ENCODE data around the gene APBA2.

DNA sequence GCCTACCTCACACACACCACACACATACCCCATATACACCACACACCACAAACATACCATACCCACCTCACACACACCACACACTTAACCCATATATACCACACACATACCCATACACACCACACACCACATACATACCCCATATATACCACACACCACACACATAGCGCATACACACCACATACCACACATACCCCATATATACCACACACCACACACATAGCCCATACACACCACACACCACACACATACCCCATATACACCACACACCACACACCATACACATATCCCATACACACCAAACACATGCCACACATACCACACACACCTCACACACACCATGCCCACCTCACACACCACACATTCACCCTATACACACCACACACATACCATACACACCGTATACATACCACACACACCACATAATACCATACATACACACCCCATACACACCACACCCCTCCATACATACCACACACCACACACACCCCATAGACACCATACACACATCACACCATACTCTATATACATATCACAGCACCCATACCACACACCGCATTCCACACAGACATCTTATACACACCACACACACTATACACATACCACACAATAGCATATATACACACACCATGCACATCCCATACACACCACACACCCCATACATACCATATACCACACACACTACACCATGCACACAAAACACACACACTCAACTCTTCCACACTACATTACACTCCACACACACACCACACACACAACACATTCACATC, 29.5 kb downstream of the APBA2 start:
- TF ChIP-seq, protein P1, sequence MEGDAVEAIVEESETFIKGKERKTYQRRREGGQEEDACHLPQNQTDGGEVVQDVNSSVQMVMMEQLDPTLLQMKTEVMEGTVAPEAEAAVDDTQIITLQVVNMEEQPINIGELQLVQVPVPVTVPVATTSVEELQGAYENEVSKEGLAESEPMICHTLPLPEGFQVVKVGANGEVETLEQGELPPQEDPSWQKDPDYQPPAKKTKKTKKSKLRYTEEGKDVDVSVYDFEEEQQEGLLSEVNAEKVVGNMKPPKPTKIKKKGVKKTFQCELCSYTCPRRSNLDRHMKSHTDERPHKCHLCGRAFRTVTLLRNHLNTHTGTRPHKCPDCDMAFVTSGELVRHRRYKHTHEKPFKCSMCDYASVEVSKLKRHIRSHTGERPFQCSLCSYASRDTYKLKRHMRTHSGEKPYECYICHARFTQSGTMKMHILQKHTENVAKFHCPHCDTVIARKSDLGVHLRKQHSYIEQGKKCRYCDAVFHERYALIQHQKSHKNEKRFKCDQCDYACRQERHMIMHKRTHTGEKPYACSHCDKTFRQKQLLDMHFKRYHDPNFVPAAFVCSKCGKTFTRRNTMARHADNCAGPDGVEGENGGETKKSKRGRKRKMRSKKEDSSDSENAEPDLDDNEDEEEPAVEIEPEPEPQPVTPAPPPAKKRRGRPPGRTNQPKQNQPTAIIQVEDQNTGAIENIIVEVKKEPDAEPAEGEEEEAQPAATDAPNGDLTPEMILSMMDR (conservative IDR thresholded peaks at IDR 0.05): no peak
- no peak for TF ChIP-seq ZFX (IDR thresholded peaks at IDR 0.05)

Measured in C4-2B (cell line).